Endothelial cell of umbilical vein (primary cell): ENCODE measurements around the gene MAG. TPM values are rescaled to one million over a fixed set of nuclear protein-coding genes. Genes with fewer than 3 reads are reported as not detected.

Source experiments
- BruUV-seq: library from RNA; stranded (reverse); fragments of 400-500 nt; replicated peaks from 2 replicates; lab custom pipeline; 2021; lab: Mats Ljungman, UMichigan
- CTCF ChIA-PET: fragments of 300-600, 350-600 bp; sonication (Branson Sonifier 250); formaldehyde crosslinking; loops from one replicate; lab custom pipeline; 2021; ENCODE audit warnings: antibody characterized with exemption, inconsistent platforms; lab: Charles Lee
- POLR2A ChIA-PET: fragments of 300-600, 350-600 bp; sonication (Branson Sonifier 250); formaldehyde crosslinking; loops from one replicate; lab custom pipeline; 2021; ENCODE audit warnings: antibody characterized with exemption, inconsistent platforms; lab: Charles Lee
- DNase-seq: peaks from one replicate; pipeline ENCODE4 v3.0.0-alpha.2; 2011; ENCODE audit warnings: low read depth, low spot score
- FAIRE-seq: peaks from 2 replicates; lab custom pipeline; 2011; peaks lifted over from hg19 to GRCh38; lab: Jason Lieb, UNC
- H2AFZ ChIP-seq: 2 replicates; pipeline ENCODE4 v1.6.0; 2012; ENCODE audit warnings: low read depth, low read length, control low read depth, inconsistent platforms
- H3K27ac ChIP-seq: 2 replicates; pipeline ENCODE4 v1.5.1; 2011; ENCODE audit warnings: low read depth, mild to moderate bottlenecking, control low read depth, low read length, moderate library complexity; ENCODE audit not compliant: insufficient read depth
- H3K27me3 ChIP-seq, 2 experiments: 2 replicates each; pipeline versions ENCODE4 v1.6.0 to v1.6.1; 2011; ENCODE audit warnings: low read length in 2 of 2, mixed read lengths in 1 of 2; ENCODE audit not compliant: control insufficient read depth in 2 of 2, insufficient read depth in 2 of 2
- H3K36me3 ChIP-seq, 2 experiments: 2 replicates in 1 of 2; 3 replicates in 1 of 2; pipeline ENCODE4 v1.5.1; 2011; ENCODE audit warnings: low read length in 2 of 2, mild to moderate bottlenecking in 1 of 2, moderate library complexity in 1 of 2; ENCODE audit not compliant: control insufficient read depth in 2 of 2, insufficient read depth in 2 of 2; ENCODE audit errors: extremely low read depth in 1 of 2
- H3K4me1 ChIP-seq: 3 replicates; pipeline ENCODE4 v1.5.1; 2011; ENCODE audit warnings: mild to moderate bottlenecking, low read length; ENCODE audit not compliant: control insufficient read depth, insufficient read depth; ENCODE audit errors: extremely low read depth
- H3K4me2 ChIP-seq: 2 replicates; pipeline ENCODE4 v1.6.1; 2011; ENCODE audit warnings: low read length, control low read depth, mixed read lengths; ENCODE audit not compliant: insufficient read depth
- H3K4me3 ChIP-seq, 3 experiments: fragments of 200-600 bp in 1 of 3; sonication (generic), shearing (Covaris generic) in 1 of 3; replicated peaks in 1 of 3; 2 replicates each; pipeline ENCODE4 v1.5.1; 2011 to 2016; ENCODE audit warnings: control low read depth in 3 of 3, low read length in 3 of 3, mild to moderate bottlenecking in 2 of 3, inconsistent platforms in 1 of 3, low read depth in 1 of 3, moderate library complexity in 1 of 3; ENCODE audit not compliant: insufficient read depth in 1 of 3
- H3K79me2 ChIP-seq: 2 replicates; pipeline ENCODE4 v1.6.0; 2012; ENCODE audit warnings: low read length, inconsistent platforms; ENCODE audit not compliant: control insufficient read depth, insufficient read depth
- H3K9ac ChIP-seq: replicated peaks from 2 replicates; pipeline ENCODE3; 2011; ENCODE audit warnings: low read length, control low read depth; ENCODE audit not compliant: insufficient read depth; ENCODE audit errors: extremely low read depth
- H3K9me1 ChIP-seq: replicated peaks from 3 replicates; pipeline ENCODE4 v1.6.0; 2011; ENCODE audit warnings: mild to moderate bottlenecking, low read length; ENCODE audit not compliant: control insufficient read depth, insufficient read depth; ENCODE audit errors: extremely low read depth
- H3K9me3 ChIP-seq: replicated peaks from 2 replicates; pipeline ENCODE4 v1.5.1; 2012; ENCODE audit warnings: low read length, inconsistent platforms; ENCODE audit not compliant: control insufficient read depth, insufficient read depth
- H4K20me1 ChIP-seq: replicated peaks from 2 replicates; pipeline ENCODE3; 2011; ENCODE audit warnings: mild to moderate bottlenecking, low read length; ENCODE audit not compliant: control insufficient read depth, insufficient read depth; ENCODE audit errors: extremely low read depth
- CTCF ChIP-seq, 2 donors: IDR thresholded peaks; 1 replicate in 1 of 2; 2 replicates in 1 of 2; pipeline ENCODE4 v1.5.1; 2011; ENCODE audit warnings: low read length in 2 of 2, mild to moderate bottlenecking in 2 of 2, moderate library complexity in 2 of 2, control low read depth in 1 of 2, inconsistent platforms in 1 of 2, low read depth in 1 of 2; ENCODE audit not compliant: insufficient read depth in 1 of 2; ENCODE audit errors: extremely low read depth in 1 of 2
- EZH2 ChIP-seq: IDR thresholded peaks from 2 replicates; pipeline ENCODE4 v1.6.1; 2012; ENCODE audit warnings: borderline replicate concordance, low read depth, mild to moderate bottlenecking, moderate library complexity, low read length, inconsistent platforms; ENCODE audit not compliant: severe bottlenecking
- FOS ChIP-seq: IDR thresholded peaks from 2 replicates; pipeline ENCODE4 v1.6.1; 2011; ENCODE audit warnings: mild to moderate bottlenecking, low read length, moderate library complexity, borderline replicate concordance; ENCODE audit not compliant: insufficient read depth
- GATA2 ChIP-seq: IDR thresholded peaks from 2 replicates; pipeline ENCODE4 v1.7.0; 2011; ENCODE audit warnings: low read depth, mild to moderate bottlenecking, moderate library complexity, mixed read lengths, low read length; ENCODE audit not compliant: insufficient read length, insufficient read depth
- JUN ChIP-seq: IDR thresholded peaks from 2 replicates; pipeline ENCODE4 v1.6.1; 2011; ENCODE audit warnings: borderline replicate concordance, low read depth; ENCODE audit not compliant: insufficient read length, insufficient read depth
- MYC ChIP-seq: IDR thresholded peaks from one replicate; pipeline ENCODE4 v1.6.1; 2011; ENCODE audit warnings: mild to moderate bottlenecking, low read depth, low read length
- POLR2A ChIP-seq: IDR thresholded peaks from 2 replicates; pipeline ENCODE4 v1.6.1; 2012; ENCODE audit warnings: low read depth, mild to moderate bottlenecking, control low read depth, low read length
- POLR2AphosphoS5 ChIP-seq: IDR thresholded peaks from 2 replicates; pipeline ENCODE4 v1.6.1; 2012; ENCODE audit warnings: low read depth, mild to moderate bottlenecking, control low read depth, low read length, moderate library complexity; ENCODE audit not compliant: insufficient read depth
- dilution Hi-C: fragments of 300-500 bp; cut with MboI; formaldehyde crosslinking; loops from one replicate; pipeline ENCODE4 v1.15.0; 2019; ENCODE audit warnings: low sequenced_read_pairs; ENCODE audit not compliant: extremely low pct_ligation_motif_present
- intact Hi-C: fragments of 100-400 bp; cut with micrococcal nuclease; formaldehyde crosslinking; loops from one replicate; pipeline ENCODE4 v1.10.0; 2022
- polyA plus RNA-seq, 4 experiments: library from polyadenylated mRNA; depleted of rRNA in 3 of 4; stranded (reverse) in 3 of 4; unstranded in 1 of 4; fragments of >200 nt; gene quantifications; 2 replicates each; pipeline versions ENCODE4 v1.2.1 to v1.2.3, GENCODE V29; 2011 to 2012; ENCODE audit warnings: missing spikeins in 1 of 4
- total RNA-seq: library from RNA; stranded (reverse); gene quantifications from 2 replicates; pipeline ENCODE4 v1.2.3, GENCODE V29; 2021
- TF ChIP-seq, protein P1 (sequence below): IDR thresholded peaks from 2 replicates; pipeline ENCODE4 v1.6.1; 2011; ENCODE audit not compliant: insufficient read depth, insufficient read length

MAG gene
- total and polyA plus RNA-seq, 2 donors (not counting 3 experiments of a cell fraction or from before 2014, with no cell fraction given), result not detected

DNA sequence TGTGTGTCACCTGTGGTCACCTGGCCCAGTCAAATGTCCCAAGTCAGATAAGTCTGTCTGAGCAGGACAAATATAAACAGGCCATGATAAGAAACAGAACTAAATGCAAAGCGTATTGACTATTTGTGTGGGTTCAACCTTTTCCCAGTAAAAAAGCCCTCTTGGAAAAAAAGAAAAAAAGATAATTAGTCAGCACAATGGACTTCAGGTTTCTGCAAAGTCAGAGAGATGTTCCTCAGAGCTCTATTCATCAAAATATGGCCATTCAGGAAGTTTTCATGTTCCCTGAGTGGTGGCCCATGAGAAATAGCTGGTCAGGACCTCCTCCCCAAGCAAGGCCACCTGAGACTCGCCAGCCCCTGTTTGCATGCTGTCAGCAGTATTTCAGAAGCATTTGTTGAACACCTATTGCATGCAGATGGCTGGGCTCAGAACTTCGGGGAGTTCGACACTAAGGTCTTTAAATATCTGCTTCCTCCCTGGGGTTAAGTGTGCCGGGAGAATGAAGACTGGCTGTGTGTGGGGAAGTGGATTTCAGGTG is 69.0 kb downstream of the MAG start:
- dilution Hi-C loops (no loop called here), intact Hi-C loops (no loop called here)
- Histone ChIP-seq H3K4me2 (no peak overlapping the region), H3K36me3 (no peaks in the 10 kb centered on the region), H3K27me3 (no peaks in the 10 kb centered on the region), H3K4me1 (no peaks in the 10 kb centered on the region), H3K9me3 (no peaks in the 10 kb centered on the region), H3K4me3 (no peak overlapping the region), H3K9me1 (no peaks in the 10 kb centered on the region), H4K20me1 (no peaks in the 10 kb centered on the region), H3K79me2 (no peaks in the 10 kb centered on the region), H3K9ac (no peak overlapping the region), H3K27ac (no peak overlapping the region), H2AFZ (no peak overlapping the region)
- no TSS peak for BruUV-seq
- CTCF ChIA-PET, result interaction anchor here (1.2 kb wide), 1 partner anchor 8 kb away, joined by 7 read pairs; no protein-coding TSS in a partner anchor
- POLR2A ChIA-PET, result no interaction called here
- FAIRE-seq (no peak), DNase-seq (no peak)
- no peak for TF ChIP-seq POLR2A

- CTCF ChIA-PET, result interaction anchor here (0.6 to 1.2 kb wide), 2 partner anchors 9 to 12 kb away, joined by 3 read pairs; no protein-coding TSS in a partner anchor
Measured at GRCh38 chr19:35362261-35363000, 70.5 kb downstream of the MAG start.

More at GRCh38 chr19:35362261-35363000, 70.5 kb downstream of the MAG start:
- Histone ChIP-seq H3K4me2 (no peak overlapping the region), H3K79me2 (no peaks in the 10 kb centered on the region), H2AFZ (no peak overlapping the region), H4K20me1 (no peaks in the 10 kb centered on the region), H3K9ac (no peak overlapping the region), H3K9me3 (no peaks in the 10 kb centered on the region), H3K36me3 (no peaks in the 10 kb centered on the region), H3K27ac (no peak overlapping the region), H3K27me3 (peaks cover 0 to 2% of the 10 kb centered on the region in 2 experiments), H3K4me1 (no peaks in the 10 kb centered on the region), H3K4me3 (no peak overlapping the region), H3K9me1 (no peaks in the 10 kb centered on the region)
- intact Hi-C loops, result no loop called here
- POLR2A ChIA-PET, result no interaction called here
- BruUV-seq, result no TSS peak
- dilution Hi-C loops, result no loop called here
- FAIRE-seq, result no peak
- TF ChIP-seq POLR2AphosphoS5, result no peak
- no peak for TF ChIP-seq EZH2
- no peak for TF ChIP-seq FOS
- TF ChIP-seq, protein P1, sequence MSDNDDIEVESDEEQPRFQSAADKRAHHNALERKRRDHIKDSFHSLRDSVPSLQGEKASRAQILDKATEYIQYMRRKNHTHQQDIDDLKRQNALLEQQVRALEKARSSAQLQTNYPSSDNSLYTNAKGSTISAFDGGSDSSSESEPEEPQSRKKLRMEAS, result no peak
- no peak for TF ChIP-seq JUN
- TF ChIP-seq MYC, result no peak
- no peak for TF ChIP-seq CTCF (IDR thresholded peaks at IDR 0.05; ENCODE audit: extremely low read depth in 1 of 2, insufficient read depth in 1 of 2, low read depth in 1 of 2, low read length in 2 of 2)
- no peak for TF ChIP-seq POLR2A
- TF ChIP-seq GATA2, result no peak
- no peak for DNase-seq
